Thyroid gland (tissue), 4 donors: ENCODE results near the gene EXT2. TPM values are rescaled to one million over a fixed set of nuclear protein-coding genes. Genes with fewer than 3 reads are reported as not detected.

ENCODE experiments used
- DNase-seq, 2 donors: peaks; one replicate each; pipeline ENCODE4 v3.0.0-alpha.2; 2019
- H3K27ac ChIP-seq, 3 donors: fragments of 200-600 bp; sonication (generic); 1 replicate in 2 of 3; 2 replicates in 1 of 3; pipeline ENCODE4 v1.5.1; 2016 to 2019; ENCODE audit warnings: mild to moderate bottlenecking in 1 of 3, moderate library complexity in 1 of 3
- H3K27me3 ChIP-seq: fragments of 200-600 bp; sonication (generic); one replicate; pipeline ENCODE4 v1.5.1; 2019
- H3K36me3 ChIP-seq, 2 donors: fragments of 200-600 bp; sonication (generic); one replicate each; pipeline ENCODE4 v1.5.1; 2016 to 2019
- H3K4me1 ChIP-seq, 2 donors: fragments of 200-600 bp; sonication (generic); one replicate each; pipeline ENCODE4 v1.5.1; 2017 to 2019
- H3K4me3 ChIP-seq, 3 donors: fragments of 200-600 bp; sonication (generic); replicated peaks in 1 of 3; 1 replicate in 2 of 3; 2 replicates in 1 of 3; pipeline ENCODE4 v1.5.1; 2016; ENCODE audit warnings: mild to moderate bottlenecking in 1 of 3
- H3K9me3 ChIP-seq: fragments of 200-600 bp; sonication (generic); one replicate; pipeline ENCODE4 v1.5.1; 2017
- POLR2A ChIP-seq, 2 donors: fragments of 450-650 bp; IDR thresholded peaks; one replicate each; pipeline ENCODE4 v1.6.1; 2017; ENCODE audit warnings: antibody characterized with exemption in 2 of 2, mild to moderate bottlenecking in 2 of 2, moderate library complexity in 1 of 2
- WGBS, 2 donors: methylation state at CpG; one replicate each; pipeline ENCODE4 v1.1.5; 2017; 5-methylcytosine and 5-hydroxymethylcytosine counted together
- intact Hi-C: fragments of 100-400 bp; cut with DNase I; formaldehyde crosslinking; loops from one replicate; pipeline ENCODE4 v1.15.1; 2023
- total RNA-seq, 4 donors: library from RNA; depleted of rRNA; stranded (reverse); fragments of >200 nt; gene quantifications; one replicate each; pipeline ENCODE4 v1.2.3, GENCODE V29; 2016
- TF ChIP-seq, protein P1 (sequence below), 6 experiments: fragments of 200-600 bp in 3 of 6; fragments of 450-650 bp in 3 of 6; sonication (generic) in 3 of 6; IDR thresholded peaks; one replicate each; pipeline ENCODE4 v1.5.1; 2016 to 2019; ENCODE audit warnings: antibody characterized with exemption in 6 of 6, mild to moderate bottlenecking in 2 of 6, inconsistent platforms in 1 of 6, moderate library complexity in 1 of 6

The EXT2 gene
- total RNA-seq, 4 donors from 2014 or later, result 53.2 to 95.8 (median 66.3) TPM

DNA sequence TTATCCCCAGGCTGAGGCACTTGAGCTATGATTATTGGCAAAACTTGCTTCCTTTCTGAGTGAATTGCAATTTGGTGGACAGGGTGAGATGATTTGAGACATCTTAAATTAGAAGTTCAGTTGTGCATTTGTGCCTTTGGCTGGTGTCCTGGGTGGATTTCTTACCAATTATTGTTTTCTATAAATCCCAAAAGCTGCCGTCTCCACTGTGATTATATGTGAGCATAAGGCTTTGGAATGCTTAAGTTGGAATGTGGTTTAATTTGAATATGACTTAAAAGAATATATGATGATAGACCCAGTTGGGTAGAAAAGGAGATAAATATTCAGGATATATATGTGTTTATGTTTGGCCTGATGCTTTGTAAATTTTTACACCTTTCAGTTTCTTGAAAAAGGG, 70.0 kb downstream of the EXT2 start:
- no peak for TF ChIP-seq POLR2A (IDR thresholded peaks at IDR 0.05)
- TF ChIP-seq, protein P1, sequence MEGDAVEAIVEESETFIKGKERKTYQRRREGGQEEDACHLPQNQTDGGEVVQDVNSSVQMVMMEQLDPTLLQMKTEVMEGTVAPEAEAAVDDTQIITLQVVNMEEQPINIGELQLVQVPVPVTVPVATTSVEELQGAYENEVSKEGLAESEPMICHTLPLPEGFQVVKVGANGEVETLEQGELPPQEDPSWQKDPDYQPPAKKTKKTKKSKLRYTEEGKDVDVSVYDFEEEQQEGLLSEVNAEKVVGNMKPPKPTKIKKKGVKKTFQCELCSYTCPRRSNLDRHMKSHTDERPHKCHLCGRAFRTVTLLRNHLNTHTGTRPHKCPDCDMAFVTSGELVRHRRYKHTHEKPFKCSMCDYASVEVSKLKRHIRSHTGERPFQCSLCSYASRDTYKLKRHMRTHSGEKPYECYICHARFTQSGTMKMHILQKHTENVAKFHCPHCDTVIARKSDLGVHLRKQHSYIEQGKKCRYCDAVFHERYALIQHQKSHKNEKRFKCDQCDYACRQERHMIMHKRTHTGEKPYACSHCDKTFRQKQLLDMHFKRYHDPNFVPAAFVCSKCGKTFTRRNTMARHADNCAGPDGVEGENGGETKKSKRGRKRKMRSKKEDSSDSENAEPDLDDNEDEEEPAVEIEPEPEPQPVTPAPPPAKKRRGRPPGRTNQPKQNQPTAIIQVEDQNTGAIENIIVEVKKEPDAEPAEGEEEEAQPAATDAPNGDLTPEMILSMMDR (IDR thresholded peaks at IDR 0.05), result no peak
- H3K4me1 ChIP-seq, result no peaks in the 10 kb centered on the region
- intact Hi-C loops, result no loop called here
- no peak for DNase-seq
- 93 to 98% methylated on average over 1 of the region's 1 CpG for WGBS, 2 donors
- no peak overlapping the region for H3K4me3 ChIP-seq
- H3K27ac ChIP-seq, result no peak overlapping the region
- no peaks in the 10 kb centered on the region for H3K9me3 ChIP-seq
- H3K27me3 ChIP-seq, result no peaks in the 10 kb centered on the region
- no peaks in the 10 kb centered on the region for H3K36me3 ChIP-seq

DNA sequence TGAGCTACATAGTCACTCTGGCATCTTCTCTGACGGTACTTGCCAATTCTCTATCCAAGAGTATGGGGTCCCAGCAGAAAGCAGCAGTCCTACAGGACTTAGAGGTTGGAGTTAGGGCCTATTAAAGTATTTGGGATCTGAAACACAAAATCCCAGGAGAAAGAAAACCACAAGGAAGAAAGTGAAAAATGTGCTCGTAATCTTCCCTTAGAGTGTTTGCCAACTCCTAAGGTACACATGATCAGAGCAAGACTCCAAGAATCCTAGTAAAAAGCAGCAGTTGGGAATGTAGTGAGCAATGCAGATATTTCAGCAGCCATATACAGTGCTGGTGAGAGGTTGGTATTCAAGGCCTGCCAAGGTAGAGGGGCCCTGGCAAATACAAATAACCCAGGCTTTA, 71.6 kb downstream of the EXT2 start:
- Histone ChIP-seq H3K4me1 (no peaks in the 10 kb centered on the region), H3K36me3 (no peaks in the 10 kb centered on the region), H3K27ac (no peak overlapping the region), H3K9me3 (no peaks in the 10 kb centered on the region), H3K4me3 (no peak overlapping the region), H3K27me3 (no peaks in the 10 kb centered on the region)
- intact Hi-C loops, result no loop called here
- no peak for DNase-seq
- 87 to 90% methylated on average over 2 of the region's 2 CpGs for WGBS, 2 donors
- TF ChIP-seq, protein P1 (IDR thresholded peaks at IDR 0.05), result no peak
- TF ChIP-seq POLR2A (IDR thresholded peaks at IDR 0.05), result no peak

- H3K27ac ChIP-seq, result no peak overlapping the region
- 91 to 95% methylated on average over 4 of the region's 4 CpGs for WGBS, 2 donors
- TF ChIP-seq, protein P1 (IDR thresholded peaks at IDR 0.05), result no peak
- no peak for TF ChIP-seq POLR2A (IDR thresholded peaks at IDR 0.05)
- H3K4me3 ChIP-seq, result no peak overlapping the region
- H3K4me1 ChIP-seq, result no peaks in the 10 kb centered on the region
- intact Hi-C loops, result no loop called here
- H3K9me3 ChIP-seq, result no peaks in the 10 kb centered on the region
- no peaks in the 10 kb centered on the region for H3K36me3 ChIP-seq
- no peaks in the 10 kb centered on the region for H3K27me3 ChIP-seq
- DNase-seq, result no peak
These were observed 76.0 kb downstream of the EXT2 start for GRCh38 chr11:44171518-44171917.

- Histone ChIP-seq H3K4me3 (no peak overlapping the region), H3K36me3 (no peaks in the 10 kb centered on the region), H3K9me3 (no peaks in the 10 kb centered on the region), H3K4me1 (no peaks in the 10 kb centered on the region), H3K27ac (no peak overlapping the region), H3K27me3 (no peaks in the 10 kb centered on the region)
- intact Hi-C loops, result no loop called here
- DNase-seq, result no peak
- TF ChIP-seq, protein P1 (IDR thresholded peaks at IDR 0.05), result no peak
- TF ChIP-seq POLR2A (IDR thresholded peaks at IDR 0.05), result no peak
- WGBS, 2 donors, result 94 to 95% methylated on average over 3 of the region's 3 CpGs
These were observed 77.5 kb downstream of the EXT2 start for GRCh38 chr11:44172966-44173365.

GRCh38 chr11:44174842-44175241, 79.4 kb downstream of the EXT2 start:
- Histone ChIP-seq H3K9me3 (no peaks in the 10 kb centered on the region), H3K27me3 (no peaks in the 10 kb centered on the region), H3K4me1 (no peaks in the 10 kb centered on the region), H3K36me3 (no peaks in the 10 kb centered on the region), H3K27ac (no peak overlapping the region), H3K4me3 (no peak overlapping the region)
- 79 to 81% methylated on average over 1 of the region's 1 CpG for WGBS, 2 donors
- no peak for DNase-seq
- intact Hi-C loops, result no loop called here
- TF ChIP-seq, protein P1 (IDR thresholded peaks at IDR 0.05), result no peak
- TF ChIP-seq POLR2A (IDR thresholded peaks at IDR 0.05), result no peak
